Upper lobe of left lung (tissue), 6 donors: Measurements from ENCODE around the gene NCLN. TPM values are rescaled to one million over a fixed set of nuclear protein-coding genes. Genes with fewer than 3 reads are reported as not detected.

Source experiments
- ATAC-seq, 2 donors: fragments of 200-7000 bp; cut with Tn5 transposase; one replicate each; pipeline ENCODE4 v1.9.1; 2022; ENCODE audit warnings: mild to moderate bottlenecking in 2 of 2, moderate library complexity in 2 of 2; ENCODE audit not compliant: low FRiP score in 2 of 2
- DNase-seq, 2 donors: peaks; one replicate each; pipeline ENCODE4 v3.0.0-alpha.2; 2019 to 2020
- H3K27ac ChIP-seq, 4 donors: fragments of 200-600 bp; sonication (generic); one replicate each; pipeline ENCODE4 v1.5.1; 2016 to 2019
- H3K27me3 ChIP-seq, 4 donors: fragments of 200-600 bp; sonication (generic); one replicate each; pipeline ENCODE4 v1.5.1; 2017 to 2019
- H3K36me3 ChIP-seq, 4 donors: fragments of 200-600 bp; sonication (generic); one replicate each; pipeline ENCODE4 v1.5.1; 2016 to 2019
- H3K4me1 ChIP-seq, 4 donors: fragments of 200-600 bp; sonication (generic); one replicate each; pipeline ENCODE4 v1.5.1; 2018 to 2019
- H3K4me3 ChIP-seq, 4 donors: fragments of 200-600 bp; sonication (generic); one replicate each; pipeline ENCODE4 v1.5.1; 2017 to 2019; ENCODE audit warnings: mild to moderate bottlenecking in 2 of 4, moderate library complexity in 1 of 4
- H3K9me3 ChIP-seq, 4 donors: fragments of 200-600 bp; sonication (generic); one replicate each; pipeline ENCODE4 v1.5.1; 2018 to 2019
- EP300 ChIP-seq, 4 donors: sonication (generic); formaldehyde crosslinking; IDR thresholded peaks; one replicate each; pipeline ENCODE4 v1.5.1; 2017; ENCODE audit warnings: antibody characterized with exemption in 4 of 4, control low read depth in 2 of 4
- POLR2A ChIP-seq, 4 donors: fragments of 450-650 bp; IDR thresholded peaks; one replicate each; pipeline ENCODE4 v1.5.1; 2016 to 2017; ENCODE audit warnings: antibody characterized with exemption in 4 of 4, mild to moderate bottlenecking in 2 of 4
- POLR2AphosphoS5 ChIP-seq, 2 donors: sonication (generic); formaldehyde crosslinking; IDR thresholded peaks; one replicate each; pipeline ENCODE4 v1.5.1; 2017; ENCODE audit warnings: antibody characterized with exemption in 2 of 2
- WGBS, 2 donors: methylation state at CpG; one replicate each; pipeline ENCODE4 v1.1.5; 2017 to 2018; 5-methylcytosine and 5-hydroxymethylcytosine counted together
- total RNA-seq, 6 donors: library from RNA; depleted of rRNA in 4 of 6; stranded (reverse); fragments of >200 nt in 4 of 6; gene quantifications; one replicate each; pipeline versions ENCODE4 v1.1.0 to v1.2.1, GENCODE V29; 2016 to 2021
- TF ChIP-seq, protein P1 (sequence below), 6 experiments: fragments of 450-650 bp in 4 of 6; fragments of 200-600 bp in 2 of 6; sonication (generic) in 2 of 6; IDR thresholded peaks; one replicate each; pipeline ENCODE4 v1.5.1; 2016 to 2019; ENCODE audit warnings: antibody characterized with exemption in 6 of 6
- donor health status: DM: no; HTN: no; CAD: no; lungs with moderate emphysema.
- donor health status: DM: no; HTN: yes; CAD: no; lungs with severe emphysema.

The NCLN gene
- total RNA-seq, 6 donors from 2014 or later, result 35.6 to 87.0 (median 72.5) TPM

DNA sequence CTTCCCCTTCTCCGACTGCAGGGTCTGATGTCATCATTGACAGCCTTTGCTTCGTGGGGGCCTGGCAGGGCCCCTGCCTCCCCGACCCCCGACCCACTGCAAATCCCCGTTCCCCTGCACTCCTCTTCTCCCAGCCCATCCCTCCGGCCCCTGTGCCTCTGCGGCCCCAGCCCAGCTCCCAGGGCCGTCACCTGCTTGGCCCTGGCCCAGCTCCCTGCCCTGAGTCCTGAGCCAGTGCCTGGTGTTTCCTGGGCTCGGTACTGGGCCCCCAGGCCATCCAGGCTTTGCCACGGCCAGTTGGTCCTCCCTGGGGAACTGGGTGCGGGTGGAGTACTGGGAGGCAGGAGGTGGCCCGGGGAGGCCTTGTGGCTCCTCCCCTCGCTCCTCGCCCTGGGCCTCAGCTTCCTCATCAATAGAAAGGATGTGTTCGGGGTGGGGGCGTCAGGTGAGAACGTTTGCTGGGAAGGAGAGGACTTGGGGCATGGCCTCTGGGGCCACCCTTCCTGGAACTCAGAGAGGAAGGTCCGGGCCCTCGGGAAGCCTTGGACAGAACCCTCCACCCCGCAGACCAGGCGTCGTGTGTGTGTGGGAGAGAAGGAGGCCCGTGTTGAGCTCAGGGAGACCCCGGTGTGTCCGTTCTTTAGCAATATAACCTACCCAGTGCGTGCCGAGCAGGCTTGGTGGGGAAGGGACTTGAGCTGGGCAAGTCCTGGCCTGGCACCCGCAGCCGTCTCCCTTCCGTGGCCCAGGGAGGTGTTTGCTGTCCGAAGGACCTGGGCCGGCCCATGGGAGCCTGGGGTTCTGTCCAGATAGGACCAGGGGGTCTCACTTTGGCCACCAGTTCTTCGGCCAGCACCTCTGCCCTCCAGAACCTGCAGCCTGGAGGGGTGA, 22.8 kb downstream of the NCLN start:
- peak in 1 of 2 donors; percentile 72 for DNase-seq
- no peak for TF ChIP-seq POLR2A (IDR thresholded peaks at IDR 0.05)
- TF ChIP-seq POLR2AphosphoS5 (IDR thresholded peaks at IDR 0.05), result no peak
- TF ChIP-seq, protein P1, sequence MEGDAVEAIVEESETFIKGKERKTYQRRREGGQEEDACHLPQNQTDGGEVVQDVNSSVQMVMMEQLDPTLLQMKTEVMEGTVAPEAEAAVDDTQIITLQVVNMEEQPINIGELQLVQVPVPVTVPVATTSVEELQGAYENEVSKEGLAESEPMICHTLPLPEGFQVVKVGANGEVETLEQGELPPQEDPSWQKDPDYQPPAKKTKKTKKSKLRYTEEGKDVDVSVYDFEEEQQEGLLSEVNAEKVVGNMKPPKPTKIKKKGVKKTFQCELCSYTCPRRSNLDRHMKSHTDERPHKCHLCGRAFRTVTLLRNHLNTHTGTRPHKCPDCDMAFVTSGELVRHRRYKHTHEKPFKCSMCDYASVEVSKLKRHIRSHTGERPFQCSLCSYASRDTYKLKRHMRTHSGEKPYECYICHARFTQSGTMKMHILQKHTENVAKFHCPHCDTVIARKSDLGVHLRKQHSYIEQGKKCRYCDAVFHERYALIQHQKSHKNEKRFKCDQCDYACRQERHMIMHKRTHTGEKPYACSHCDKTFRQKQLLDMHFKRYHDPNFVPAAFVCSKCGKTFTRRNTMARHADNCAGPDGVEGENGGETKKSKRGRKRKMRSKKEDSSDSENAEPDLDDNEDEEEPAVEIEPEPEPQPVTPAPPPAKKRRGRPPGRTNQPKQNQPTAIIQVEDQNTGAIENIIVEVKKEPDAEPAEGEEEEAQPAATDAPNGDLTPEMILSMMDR (IDR thresholded peaks at IDR 0.05), result no peak
- no peak for TF ChIP-seq EP300 (IDR thresholded peaks at IDR 0.05)
- H3K27ac ChIP-seq, result no peak overlapping the region
- no peaks in the 10 kb centered on the region for H3K27me3 ChIP-seq
- H3K9me3 ChIP-seq, result no peaks in the 10 kb centered on the region
- 90 to 91% methylated on average over 15 to 29 of the region's 33 CpGs for WGBS, 2 donors
- no peaks in the 10 kb centered on the region for H3K4me1 ChIP-seq
- peaks cover 3 to 54% (median 50%) of the 10 kb centered on the region in 4 donors for H3K36me3 ChIP-seq
- H3K4me3 ChIP-seq, result no peak overlapping the region
- ATAC-seq, result no peak

DNA sequence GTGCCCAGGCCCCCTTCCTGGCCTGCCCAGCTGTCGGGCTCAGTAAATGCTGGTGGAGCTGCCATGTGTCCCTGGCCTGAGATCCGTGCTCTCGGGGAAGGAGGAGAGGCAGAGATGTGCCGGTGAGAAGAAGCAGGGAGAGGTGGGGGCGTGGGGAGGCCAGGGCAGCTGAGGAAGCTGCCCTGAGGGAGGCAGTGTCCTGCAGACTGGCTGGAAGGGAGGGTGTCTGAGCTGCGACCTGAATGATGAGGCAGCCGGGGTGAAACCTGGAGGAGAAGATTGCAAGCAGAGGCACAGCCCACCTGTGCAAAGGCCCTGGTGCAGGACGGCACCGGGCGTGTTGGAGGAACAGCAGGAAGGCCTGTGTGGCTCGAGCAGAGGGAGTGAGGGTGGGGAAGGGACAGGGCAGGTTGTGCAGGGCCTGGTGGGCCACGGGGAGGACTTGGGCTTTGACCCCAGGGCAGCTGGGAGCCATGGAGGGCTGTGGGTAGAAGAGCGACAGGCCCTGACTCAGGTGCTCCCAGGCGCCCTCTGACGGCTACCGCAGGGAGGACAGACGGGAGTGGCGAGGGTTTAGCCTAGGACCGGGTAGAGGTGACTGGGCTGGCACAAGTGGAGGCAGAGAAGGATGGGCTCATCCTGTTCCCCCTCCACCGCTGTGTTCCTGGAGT, 24.8 kb downstream of the NCLN start:
- no peak for TF ChIP-seq POLR2AphosphoS5 (IDR thresholded peaks at IDR 0.05)
- TF ChIP-seq POLR2A (IDR thresholded peaks at IDR 0.05), result no peak
- no peak for TF ChIP-seq EP300 (IDR thresholded peaks at IDR 0.05)
- TF ChIP-seq, protein P1 (IDR thresholded peaks at IDR 0.05), result peak; percentile 53 to 78 (median 72)
- no peaks in the 10 kb centered on the region for H3K4me1 ChIP-seq
- H3K4me3 ChIP-seq, result no peak overlapping the region
- no peak overlapping the region for H3K27ac ChIP-seq
- H3K36me3 ChIP-seq, result peaks cover 3 to 35% (median 31%) of the 10 kb centered on the region in 4 donors
- WGBS, 2 donors, result 45 to 47% methylated on average over 16 to 20 of the region's 20 CpGs
- DNase-seq, result peak; percentile 73 to 81
- ATAC-seq, result peak; percentile 71 to 80
- H3K9me3 ChIP-seq, result no peaks in the 10 kb centered on the region
- no peaks in the 10 kb centered on the region for H3K27me3 ChIP-seq

DNA sequence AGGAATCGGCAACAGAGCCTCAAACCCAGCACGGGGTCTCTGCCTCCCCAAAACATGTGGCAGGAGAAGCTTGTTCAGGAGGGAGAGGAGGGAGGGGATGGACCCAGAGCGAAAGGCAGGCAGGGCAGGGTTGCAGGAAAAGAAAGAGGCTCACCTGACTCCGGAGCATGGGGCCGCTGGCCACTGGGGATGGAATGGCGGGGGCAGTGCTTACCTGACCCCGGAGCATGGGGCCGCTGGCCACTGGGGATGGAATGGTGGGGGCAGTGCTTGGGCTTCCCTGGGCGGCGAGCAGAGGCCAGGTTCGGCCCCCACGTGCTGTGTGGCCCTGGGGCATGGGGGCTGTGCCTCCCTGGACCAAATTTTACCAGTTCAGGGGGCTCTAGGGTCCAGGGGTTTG, 25.5 kb downstream of the NCLN start:
- H3K9me3 ChIP-seq, result no peaks in the 10 kb centered on the region
- WGBS, 2 donors, result 38 to 59% methylated on average over 6 to 12 of the region's 12 CpGs
- peaks cover 3 to 28% (median 24%) of the 10 kb centered on the region in 4 donors for H3K36me3 ChIP-seq
- H3K4me3 ChIP-seq, result no peak overlapping the region
- H3K27ac ChIP-seq, result no peak overlapping the region
- no peak for DNase-seq
- H3K4me1 ChIP-seq, result no peaks in the 10 kb centered on the region
- no peaks in the 10 kb centered on the region for H3K27me3 ChIP-seq
- TF ChIP-seq, protein P1 (IDR thresholded peaks at IDR 0.05), result no peak
- TF ChIP-seq POLR2AphosphoS5 (IDR thresholded peaks at IDR 0.05) (no peak), EP300 (IDR thresholded peaks at IDR 0.05) (no peak), POLR2A (IDR thresholded peaks at IDR 0.05) (no peak)
- ATAC-seq, result no peak

DNA sequence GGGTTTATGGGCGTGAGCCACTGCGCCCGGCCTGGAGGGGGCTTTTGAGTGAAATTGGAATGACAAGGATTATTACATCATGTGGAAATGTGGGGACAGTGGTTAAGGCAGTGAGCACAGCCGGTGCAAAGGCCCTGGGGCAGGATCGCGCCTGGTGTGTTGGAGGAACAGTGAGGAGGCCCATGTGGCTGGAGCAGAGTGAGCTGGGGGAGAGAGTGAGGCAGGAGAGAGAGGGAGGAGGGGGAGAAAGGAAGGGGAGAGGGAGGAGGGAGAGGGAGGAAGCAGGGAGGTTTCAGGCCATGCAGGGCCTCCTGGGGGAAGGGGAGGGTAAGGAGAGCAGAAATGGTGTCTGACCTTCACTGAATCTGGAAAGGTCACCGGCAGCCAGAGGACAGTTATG, 27.4 kb downstream of the NCLN start:
- TF ChIP-seq POLR2AphosphoS5 (IDR thresholded peaks at IDR 0.05), result no peak
- TF ChIP-seq, protein P1 (IDR thresholded peaks at IDR 0.05), result no peak
- H3K27ac ChIP-seq, result no peak overlapping the region
- peaks cover under 1 to 8% (median 5%) of the 10 kb centered on the region in 4 donors for H3K36me3 ChIP-seq
- DNase-seq (no peak), ATAC-seq (no peak)
- H3K4me1 ChIP-seq, result no peaks in the 10 kb centered on the region
- H3K4me3 ChIP-seq, result no peak overlapping the region
- no peaks in the 10 kb centered on the region for H3K9me3 ChIP-seq
- H3K27me3 ChIP-seq, result no peaks in the 10 kb centered on the region
- WGBS, 2 donors, result 92 to 96% methylated on average over 7 of the region's 7 CpGs
